ENCODE measurements around the gene MT1B.

DNA sequence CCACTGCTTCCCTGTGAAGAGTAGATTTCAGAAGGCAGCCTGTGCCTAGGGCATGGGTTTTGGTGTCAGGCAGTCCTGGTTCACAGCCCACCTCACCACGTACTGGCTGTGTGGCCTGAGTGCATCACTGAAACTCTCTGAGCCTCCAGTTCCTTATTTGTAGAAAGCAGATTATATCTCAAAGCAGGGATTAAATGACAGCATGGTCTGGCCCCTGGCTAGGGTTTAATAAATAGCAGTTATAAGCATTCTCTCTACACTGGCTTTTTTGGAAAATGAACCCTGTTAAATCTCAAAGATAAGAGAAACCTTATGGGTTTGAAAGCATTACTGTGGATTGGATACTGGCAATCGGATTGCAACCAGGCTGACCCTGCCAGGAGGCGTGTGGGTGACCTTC is 22.2 kb upstream of the MT1B start:
- TF ChIP-seq, protein P1, sequence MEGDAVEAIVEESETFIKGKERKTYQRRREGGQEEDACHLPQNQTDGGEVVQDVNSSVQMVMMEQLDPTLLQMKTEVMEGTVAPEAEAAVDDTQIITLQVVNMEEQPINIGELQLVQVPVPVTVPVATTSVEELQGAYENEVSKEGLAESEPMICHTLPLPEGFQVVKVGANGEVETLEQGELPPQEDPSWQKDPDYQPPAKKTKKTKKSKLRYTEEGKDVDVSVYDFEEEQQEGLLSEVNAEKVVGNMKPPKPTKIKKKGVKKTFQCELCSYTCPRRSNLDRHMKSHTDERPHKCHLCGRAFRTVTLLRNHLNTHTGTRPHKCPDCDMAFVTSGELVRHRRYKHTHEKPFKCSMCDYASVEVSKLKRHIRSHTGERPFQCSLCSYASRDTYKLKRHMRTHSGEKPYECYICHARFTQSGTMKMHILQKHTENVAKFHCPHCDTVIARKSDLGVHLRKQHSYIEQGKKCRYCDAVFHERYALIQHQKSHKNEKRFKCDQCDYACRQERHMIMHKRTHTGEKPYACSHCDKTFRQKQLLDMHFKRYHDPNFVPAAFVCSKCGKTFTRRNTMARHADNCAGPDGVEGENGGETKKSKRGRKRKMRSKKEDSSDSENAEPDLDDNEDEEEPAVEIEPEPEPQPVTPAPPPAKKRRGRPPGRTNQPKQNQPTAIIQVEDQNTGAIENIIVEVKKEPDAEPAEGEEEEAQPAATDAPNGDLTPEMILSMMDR (IDR thresholded peaks at IDR 0.05) = no peak
- TF ChIP-seq POLR2A (IDR thresholded peaks at IDR 0.05) (no peak), POLR2AphosphoS5 (IDR thresholded peaks at IDR 0.05) (no peak), EP300 (IDR thresholded peaks at IDR 0.05) (no peak)
